HepG2 (cell line): ENCODE measurements around the gene LDAH. TPM values are rescaled to one million over a fixed set of nuclear protein-coding genes. Genes with fewer than 3 reads are reported as not detected.
A peak's percentile ranks its signal among the peaks of the same experiment; 100 is the strongest.

ENCODE experiments used
- CREB1 ChIP-seq, 2 experiments: fragments of 450-650 bp in 1 of 2; IDR thresholded peaks; 2 replicates each; pipeline ENCODE4 v1.6.1; 2016 to 2017; ENCODE audit warnings: control low read depth in 1 of 2, mild to moderate bottlenecking in 1 of 2, missing compliant biosample characterization in 1 of 2, missing genetic modification characterization in 1 of 2
- FOSL1 ChIP-seq: sonication (generic); formaldehyde crosslinking; IDR thresholded peaks from 2 replicates; pipeline ENCODE4 v1.9.0; 2021; ENCODE audit warnings: missing genetic modification reagents, borderline replicate concordance
- MED1 ChIP-seq: sonication (generic); formaldehyde crosslinking; IDR thresholded peaks from 2 replicates; pipeline ENCODE4 v1.4.0; 2020; ENCODE audit warnings: missing genetic modification reagents
- MED8 ChIP-seq: sonication (generic); formaldehyde crosslinking; IDR thresholded peaks from 2 replicates; pipeline ENCODE4 v1.8.1; 2023; ENCODE audit warnings: mild to moderate bottlenecking, missing genetic modification reagents; ENCODE audit not compliant: insufficient replicate concordance
- MTF1 ChIP-seq: sonication (generic); formaldehyde crosslinking; IDR thresholded peaks from 2 replicates; pipeline ENCODE4 v1.5.0; 2020; ENCODE audit warnings: missing genetic modification reagents
- NCOA1 ChIP-seq: sonication (generic); formaldehyde crosslinking; IDR thresholded peaks from 2 replicates; pipeline ENCODE4 v1.9.0; 2021; ENCODE audit warnings: missing genetic modification reagents
- REL ChIP-seq: sonication (generic); formaldehyde crosslinking; conservative IDR thresholded peaks from 2 replicates; pipeline ENCODE4 v1.8.0; 2022; ENCODE audit warnings: mild to moderate bottlenecking, missing genetic modification reagents, moderate library complexity
- SPEN ChIP-seq: sonication (generic); formaldehyde crosslinking; IDR thresholded peaks from 2 replicates; pipeline ENCODE4 v1.5.1; 2020; ENCODE audit warnings: low read depth, mild to moderate bottlenecking, missing genetic modification reagents
- TRIM24 ChIP-seq: sonication (generic); formaldehyde crosslinking; IDR thresholded peaks from 2 replicates; pipeline ENCODE4 v1.8.0; 2022; ENCODE audit warnings: mild to moderate bottlenecking, missing genetic modification reagents
- ZNF367 ChIP-seq: sonication (generic); formaldehyde crosslinking; IDR thresholded peaks from 2 replicates; pipeline ENCODE4 v1.4.0; 2020; ENCODE audit warnings: missing genetic modification reagents, borderline replicate concordance
- ZNF782 ChIP-seq: sonication (generic); formaldehyde crosslinking; IDR thresholded peaks from 2 replicates; pipeline ENCODE4 v1.4.0; 2020; ENCODE audit warnings: missing genetic modification reagents, mild to moderate bottlenecking, borderline replicate concordance
- ZSCAN12 ChIP-seq: sonication (generic); formaldehyde crosslinking; IDR thresholded peaks from 2 replicates; pipeline ENCODE4 v1.9.0; 2021; ENCODE audit warnings: mild to moderate bottlenecking, missing genetic modification reagents
- polyA plus RNA-seq, 8 experiments: library from polyadenylated mRNA; depleted of rRNA in 3 of 8; stranded (reverse) in 7 of 8; unstranded in 1 of 8; fragments of >200 nt; fragmentation: Illumina TruSeq in 4 of 8; extraction: Trizol in 4 of 8; gene quantifications; 2 replicates each; pipeline versions ENCODE4 v1.2.1 to v1.2.3, GENCODE V29; 2011 to 2016; ENCODE audit warnings: low read depth in 4 of 8, missing spikeins in 1 of 8, mixed read lengths in 1 of 8; ENCODE audit not compliant: insufficient read depth in 1 of 8
- total RNA-seq, 5 experiments: library from RNA; depleted of rRNA; stranded (reverse); fragments of >200 nt; fragmentation: Illumina TruSeq; extraction: Trizol; gene quantifications; 2 replicates each; pipeline ENCODE4 v1.2.3, GENCODE V29; 2016; ENCODE audit warnings: low read depth in 1 of 5
- TF ChIP-seq, protein P1 (sequence below): sonication (generic); formaldehyde crosslinking; IDR thresholded peaks from 2 replicates; pipeline ENCODE4 v1.4.0; 2020; ENCODE audit warnings: missing genetic modification reagents
- TF ChIP-seq, protein P2 (sequence below): sonication (generic); formaldehyde crosslinking; IDR thresholded peaks from 2 replicates; pipeline ENCODE4 v1.4.0; 2020; ENCODE audit warnings: mild to moderate bottlenecking, missing genetic modification reagents
- TF ChIP-seq, protein P3 (sequence below): sonication (generic); formaldehyde crosslinking; IDR thresholded peaks from 2 replicates; pipeline ENCODE4 v1.4.0; 2020; ENCODE audit warnings: missing genetic modification reagents
- TF ChIP-seq, protein P4 (sequence below): sonication (generic); formaldehyde crosslinking; IDR thresholded peaks from 2 replicates; pipeline ENCODE4 v1.4.0; 2020; ENCODE audit warnings: missing genetic modification reagents
- TF ChIP-seq, protein P5 (sequence below): sonication (generic); formaldehyde crosslinking; IDR thresholded peaks from 2 replicates; pipeline ENCODE4 v1.8.0; 2022; ENCODE audit warnings: mild to moderate bottlenecking, missing genetic modification reagents

LDAH gene
- total and polyA plus RNA-seq, 2 of the 13 experiments (the other 11 are each of a cell fraction or from before 2014, with no cell fraction given): 28.8 to 46.2 TPM

DNA sequence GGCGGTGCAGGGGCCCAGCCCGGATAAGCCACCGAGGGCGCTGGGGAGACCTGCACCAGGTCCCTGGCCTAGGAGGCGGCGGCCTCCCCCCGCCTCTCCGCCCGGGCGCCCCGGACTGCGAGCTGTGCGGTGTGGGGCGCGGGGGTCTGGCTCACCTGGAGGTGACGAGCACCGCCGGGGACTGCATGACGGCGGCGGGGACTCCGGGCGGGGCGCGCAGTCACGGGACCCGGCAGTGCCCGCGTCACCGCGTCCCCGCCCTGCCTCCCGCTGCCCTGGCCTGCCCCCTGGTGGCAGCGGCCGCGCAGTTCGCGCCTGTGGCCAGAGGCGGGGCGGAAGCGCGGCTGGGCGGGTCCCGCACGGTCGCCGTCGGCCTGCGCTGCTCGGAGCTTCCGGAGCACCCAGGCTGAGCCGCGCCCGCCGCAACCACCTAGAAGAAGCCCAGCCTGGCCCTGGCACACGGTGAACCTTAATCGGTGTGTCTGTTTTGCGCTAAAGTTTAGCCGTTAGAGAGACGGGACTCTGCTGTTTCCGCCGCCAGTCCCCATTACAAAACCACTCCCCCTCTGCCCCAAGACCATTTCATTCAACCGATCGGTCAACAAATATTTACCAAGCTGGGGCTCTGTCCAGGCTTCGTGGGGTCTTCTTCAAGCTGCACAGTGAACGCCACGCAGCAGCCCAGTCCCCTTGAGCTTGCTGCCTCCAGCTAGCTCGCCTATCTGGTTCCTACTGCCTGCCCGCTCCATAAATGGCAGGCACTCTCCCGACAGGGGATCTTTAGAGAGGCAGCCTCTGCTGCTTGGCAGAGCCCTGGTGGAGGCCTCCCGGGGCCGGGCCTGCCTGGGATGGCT lies 171.8 kb downstream of the LDAH start, which contains the start of gene HS1BP3 (continued):
- TF ChIP-seq, protein P1, sequence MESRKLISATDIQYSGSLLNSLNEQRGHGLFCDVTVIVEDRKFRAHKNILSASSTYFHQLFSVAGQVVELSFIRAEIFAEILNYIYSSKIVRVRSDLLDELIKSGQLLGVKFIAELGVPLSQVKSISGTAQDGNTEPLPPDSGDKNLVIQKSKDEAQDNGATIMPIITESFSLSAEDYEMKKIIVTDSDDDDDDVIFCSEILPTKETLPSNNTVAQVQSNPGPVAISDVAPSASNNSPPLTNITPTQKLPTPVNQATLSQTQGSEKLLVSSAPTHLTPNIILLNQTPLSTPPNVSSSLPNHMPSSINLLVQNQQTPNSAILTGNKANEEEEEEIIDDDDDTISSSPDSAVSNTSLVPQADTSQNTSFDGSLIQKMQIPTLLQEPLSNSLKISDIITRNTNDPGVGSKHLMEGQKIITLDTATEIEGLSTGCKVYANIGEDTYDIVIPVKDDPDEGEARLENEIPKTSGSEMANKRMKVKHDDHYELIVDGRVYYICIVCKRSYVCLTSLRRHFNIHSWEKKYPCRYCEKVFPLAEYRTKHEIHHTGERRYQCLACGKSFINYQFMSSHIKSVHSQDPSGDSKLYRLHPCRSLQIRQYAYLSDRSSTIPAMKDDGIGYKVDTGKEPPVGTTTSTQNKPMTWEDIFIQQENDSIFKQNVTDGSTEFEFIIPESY (CRISPR knock-in tag): peak; percentile 19; the same call in 1 of the 2 replicates
- TF ChIP-seq REL (CRISPR knock-in tag) (peak; percentile 76; the same call in 1 of the 2 replicates), MED8 (CRISPR knock-in tag) (peak; percentile 62), MTF1 (CRISPR knock-in tag) (no peak), CREB1 (IDR thresholded peaks at IDR 0.05) (peak; percentile 88; the same call in 1 of the 2 replicates), CREB1 (CRISPR knock-in tag; IDR thresholded peaks at IDR 0.05) (no peak), ZNF367 (CRISPR knock-in tag) (0 out of 2 replicates have a peak, but pooled peaks have one; percentile 59), FOSL1 (CRISPR knock-in tag) (0 out of 2 replicates have a peak, but pooled peaks have one; percentile 25), NCOA1 (CRISPR knock-in tag) (no peak), ZSCAN12 (CRISPR knock-in tag) (0 out of 2 replicates have a peak, but pooled peaks have one; percentile 32), SPEN (CRISPR knock-in tag) (peak; percentile 95), ZNF782 (CRISPR knock-in tag) (no peak), TRIM24 (CRISPR knock-in tag) (no peak), MED1 (CRISPR knock-in tag) (peak; percentile 86)
- TF ChIP-seq, protein P2, sequence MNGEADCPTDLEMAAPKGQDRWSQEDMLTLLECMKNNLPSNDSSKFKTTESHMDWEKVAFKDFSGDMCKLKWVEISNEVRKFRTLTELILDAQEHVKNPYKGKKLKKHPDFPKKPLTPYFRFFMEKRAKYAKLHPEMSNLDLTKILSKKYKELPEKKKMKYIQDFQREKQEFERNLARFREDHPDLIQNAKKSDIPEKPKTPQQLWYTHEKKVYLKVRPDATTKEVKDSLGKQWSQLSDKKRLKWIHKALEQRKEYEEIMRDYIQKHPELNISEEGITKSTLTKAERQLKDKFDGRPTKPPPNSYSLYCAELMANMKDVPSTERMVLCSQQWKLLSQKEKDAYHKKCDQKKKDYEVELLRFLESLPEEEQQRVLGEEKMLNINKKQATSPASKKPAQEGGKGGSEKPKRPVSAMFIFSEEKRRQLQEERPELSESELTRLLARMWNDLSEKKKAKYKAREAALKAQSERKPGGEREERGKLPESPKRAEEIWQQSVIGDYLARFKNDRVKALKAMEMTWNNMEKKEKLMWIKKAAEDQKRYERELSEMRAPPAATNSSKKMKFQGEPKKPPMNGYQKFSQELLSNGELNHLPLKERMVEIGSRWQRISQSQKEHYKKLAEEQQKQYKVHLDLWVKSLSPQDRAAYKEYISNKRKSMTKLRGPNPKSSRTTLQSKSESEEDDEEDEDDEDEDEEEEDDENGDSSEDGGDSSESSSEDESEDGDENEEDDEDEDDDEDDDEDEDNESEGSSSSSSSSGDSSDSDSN (CRISPR knock-in tag): peak; percentile 76; the same call in 1 of the 2 replicates
- TF ChIP-seq, protein P3, sequence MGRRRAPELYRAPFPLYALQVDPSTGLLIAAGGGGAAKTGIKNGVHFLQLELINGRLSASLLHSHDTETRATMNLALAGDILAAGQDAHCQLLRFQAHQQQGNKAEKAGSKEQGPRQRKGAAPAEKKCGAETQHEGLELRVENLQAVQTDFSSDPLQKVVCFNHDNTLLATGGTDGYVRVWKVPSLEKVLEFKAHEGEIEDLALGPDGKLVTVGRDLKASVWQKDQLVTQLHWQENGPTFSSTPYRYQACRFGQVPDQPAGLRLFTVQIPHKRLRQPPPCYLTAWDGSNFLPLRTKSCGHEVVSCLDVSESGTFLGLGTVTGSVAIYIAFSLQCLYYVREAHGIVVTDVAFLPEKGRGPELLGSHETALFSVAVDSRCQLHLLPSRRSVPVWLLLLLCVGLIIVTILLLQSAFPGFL (CRISPR knock-in tag): 0 out of 2 replicates have a peak, but pooled peaks have one; percentile 34
- TF ChIP-seq, protein P4, sequence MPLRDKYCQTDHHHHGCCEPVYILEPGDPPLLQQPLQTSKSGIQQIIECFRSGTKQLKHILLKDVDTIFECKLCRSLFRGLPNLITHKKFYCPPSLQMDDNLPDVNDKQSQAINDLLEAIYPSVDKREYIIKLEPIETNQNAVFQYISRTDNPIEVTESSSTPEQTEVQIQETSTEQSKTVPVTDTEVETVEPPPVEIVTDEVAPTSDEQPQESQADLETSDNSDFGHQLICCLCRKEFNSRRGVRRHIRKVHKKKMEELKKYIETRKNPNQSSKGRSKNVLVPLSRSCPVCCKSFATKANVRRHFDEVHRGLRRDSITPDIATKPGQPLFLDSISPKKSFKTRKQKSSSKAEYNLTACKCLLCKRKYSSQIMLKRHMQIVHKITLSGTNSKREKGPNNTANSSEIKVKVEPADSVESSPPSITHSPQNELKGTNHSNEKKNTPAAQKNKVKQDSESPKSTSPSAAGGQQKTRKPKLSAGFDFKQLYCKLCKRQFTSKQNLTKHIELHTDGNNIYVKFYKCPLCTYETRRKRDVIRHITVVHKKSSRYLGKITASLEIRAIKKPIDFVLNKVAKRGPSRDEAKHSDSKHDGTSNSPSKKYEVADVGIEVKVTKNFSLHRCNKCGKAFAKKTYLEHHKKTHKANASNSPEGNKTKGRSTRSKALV (CRISPR knock-in tag): 0 out of 2 replicates have a peak, but pooled peaks have one; percentile 65
- TF ChIP-seq, protein P5, sequence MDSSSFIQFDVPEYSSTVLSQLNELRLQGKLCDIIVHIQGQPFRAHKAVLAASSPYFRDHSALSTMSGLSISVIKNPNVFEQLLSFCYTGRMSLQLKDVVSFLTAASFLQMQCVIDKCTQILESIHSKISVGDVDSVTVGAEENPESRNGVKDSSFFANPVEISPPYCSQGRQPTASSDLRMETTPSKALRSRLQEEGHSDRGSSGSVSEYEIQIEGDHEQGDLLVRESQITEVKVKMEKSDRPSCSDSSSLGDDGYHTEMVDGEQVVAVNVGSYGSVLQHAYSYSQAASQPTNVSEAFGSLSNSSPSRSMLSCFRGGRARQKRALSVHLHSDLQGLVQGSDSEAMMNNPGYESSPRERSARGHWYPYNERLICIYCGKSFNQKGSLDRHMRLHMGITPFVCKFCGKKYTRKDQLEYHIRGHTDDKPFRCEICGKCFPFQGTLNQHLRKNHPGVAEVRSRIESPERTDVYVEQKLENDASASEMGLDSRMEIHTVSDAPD (CRISPR knock-in tag): no peak; the same call in 1 of the 2 replicates
